ENCODE data around the gene RSPRY1.

Gene RSPRY1

DNA sequence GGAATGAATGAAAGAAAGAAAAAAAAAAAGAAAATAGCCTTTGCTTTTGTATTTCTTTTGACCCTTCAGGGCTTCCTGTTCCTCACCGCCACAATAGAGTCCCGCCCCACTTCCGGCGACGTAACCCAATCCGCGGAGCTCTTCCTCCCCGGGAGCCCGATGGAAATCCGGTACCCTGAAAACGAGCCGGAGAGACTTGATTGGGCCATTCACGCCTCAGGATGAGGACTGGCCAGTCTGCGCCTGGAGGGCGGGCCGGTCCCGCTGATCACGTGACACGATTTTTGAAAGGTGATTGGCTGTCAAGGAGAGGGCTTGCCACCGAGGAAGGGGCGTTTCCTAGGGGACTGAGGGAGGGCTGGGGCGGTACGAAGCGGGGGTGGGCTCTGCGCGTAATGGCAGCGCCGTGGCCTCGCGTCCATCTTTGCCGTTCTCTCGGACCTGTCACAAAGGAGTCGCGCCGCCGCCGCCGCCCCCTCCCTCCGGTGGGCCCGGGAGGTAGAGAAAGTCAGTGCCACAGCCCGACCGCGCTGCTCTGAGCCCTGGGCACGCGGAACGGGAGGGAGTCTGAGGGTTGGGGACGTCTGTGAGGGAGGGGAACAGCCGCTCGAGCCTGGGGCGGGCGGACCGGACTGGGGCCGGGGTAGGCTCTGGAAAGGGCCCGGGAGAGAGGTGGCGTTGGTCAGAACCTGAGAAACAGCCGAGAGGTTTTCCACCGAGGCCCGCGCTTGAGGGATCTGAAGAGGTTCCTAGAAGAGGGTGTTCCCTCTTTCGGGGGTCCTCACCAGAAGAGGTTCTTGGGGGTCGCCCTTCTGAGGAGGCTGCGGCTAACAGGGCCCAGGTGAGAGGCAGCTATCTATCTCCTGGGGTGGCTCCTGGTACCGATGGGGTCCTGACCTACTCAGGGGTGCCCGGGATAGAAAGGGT, at the start of gene RSPRY1, which contains the start of gene PSME3IP1:
TSS of gene RSPRY1 (plus strand) at position 385 of the 927 bp plus-strand sequence. CDS start 18,330 bp downstream, outside the sequence.
TSS of gene PSME3IP1 (minus strand) at position 95 of the 927 bp plus-strand sequence. CDS start 12,185 bp downstream, outside the sequence.
- FAIRE-seq, result peak; percentile 98
- DNase-seq (ENCODE audit: insufficient read length, low spot score), result peak; percentile 99

DNA sequence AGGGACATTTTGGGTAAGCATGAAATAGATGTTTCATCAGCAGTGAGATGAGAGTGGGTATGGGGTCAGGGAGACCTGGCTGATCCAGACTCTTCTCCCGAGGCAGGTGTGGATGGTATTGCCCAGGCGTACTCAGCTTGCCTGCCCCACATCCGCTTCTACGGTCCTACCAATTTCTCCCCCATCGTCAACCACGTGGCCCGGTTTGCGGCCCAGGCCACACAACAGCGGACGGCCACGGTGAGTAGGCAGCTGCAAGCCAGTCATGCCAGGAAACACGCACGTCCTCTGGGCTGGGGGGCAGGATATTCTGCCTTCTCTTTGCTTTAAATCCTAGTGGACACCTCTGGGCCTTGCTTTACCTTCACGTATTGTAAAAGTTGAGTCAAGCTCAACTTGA, 49.1 kb upstream of the RSPRY1 start:
- no peak for FAIRE-seq

DNA sequence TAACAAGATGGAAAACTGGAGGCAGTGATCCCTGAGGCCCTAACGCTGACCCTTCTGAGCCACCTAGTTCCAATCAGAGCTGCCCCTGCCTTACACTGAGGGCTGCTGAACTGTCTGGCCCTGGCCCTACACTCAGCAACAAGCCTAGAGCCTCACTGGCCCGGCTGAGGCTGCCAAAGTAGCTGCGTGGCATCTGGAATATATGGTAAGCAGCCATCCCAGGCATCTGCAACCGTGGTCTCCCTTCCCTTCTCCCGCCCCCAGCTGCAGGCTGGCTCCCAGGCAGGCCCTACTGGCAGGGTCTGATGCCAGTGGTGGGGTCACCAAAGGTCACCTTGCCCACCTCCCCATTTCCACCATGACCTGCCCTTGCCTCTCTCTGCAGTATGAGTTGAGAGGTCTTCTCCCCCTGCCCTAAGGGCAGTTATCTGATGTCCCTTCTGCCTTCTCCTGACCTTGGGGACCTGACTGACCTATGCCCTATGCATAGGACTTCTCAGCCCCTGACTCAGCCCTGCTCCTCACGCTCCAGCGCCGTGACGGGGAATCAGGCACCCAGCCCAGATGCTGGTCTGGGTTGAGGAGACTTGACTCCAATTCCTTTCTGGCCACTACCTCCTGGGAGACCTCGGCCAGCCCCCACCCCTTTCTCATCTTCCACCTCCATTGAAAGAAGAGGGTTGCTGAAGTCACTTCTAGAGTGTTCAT, 48.4 kb upstream of the RSPRY1 start:
- DNase-seq (ENCODE audit: insufficient read length, low spot score) (no peak), FAIRE-seq (no peak)

More for the DNA sequence above, 49.1 kb upstream of the RSPRY1 start:
- DNase-seq (ENCODE audit: insufficient read length, low spot score), result no peak

DNA sequence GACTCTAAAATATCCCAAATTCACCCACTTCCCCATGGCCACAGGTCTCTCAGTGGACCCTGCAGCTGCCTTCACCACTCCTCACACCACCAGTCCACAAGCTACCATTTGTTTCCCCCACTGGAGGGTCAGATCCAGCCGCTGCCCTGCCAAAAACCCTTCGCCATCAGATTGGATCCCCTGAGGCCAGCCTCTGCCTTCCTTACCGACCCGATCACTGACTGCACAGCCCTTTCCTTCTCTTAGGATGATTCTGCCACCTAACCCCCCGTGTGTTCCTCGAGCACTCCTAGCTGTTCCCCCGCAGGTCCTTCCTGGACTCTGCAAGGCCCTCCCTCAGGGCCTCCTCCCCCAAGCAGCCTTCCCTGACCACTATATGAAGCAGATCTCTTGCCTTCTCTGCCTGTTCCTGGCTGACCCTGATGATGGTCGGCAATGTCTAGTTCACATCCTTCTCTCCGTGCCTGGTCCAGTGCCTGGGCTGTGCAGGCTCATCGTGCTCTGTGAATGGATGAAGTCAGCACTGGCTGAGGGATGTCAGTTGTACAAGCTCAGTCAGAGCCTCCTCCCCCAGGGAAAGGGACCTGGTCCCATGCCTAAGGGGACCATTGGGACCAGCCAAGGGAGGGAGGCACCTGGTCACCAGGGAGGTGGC, 47.7 kb upstream of the RSPRY1 start:
- FAIRE-seq (no peak), DNase-seq (ENCODE audit: insufficient read length, low spot score) (no peak)

DNA sequence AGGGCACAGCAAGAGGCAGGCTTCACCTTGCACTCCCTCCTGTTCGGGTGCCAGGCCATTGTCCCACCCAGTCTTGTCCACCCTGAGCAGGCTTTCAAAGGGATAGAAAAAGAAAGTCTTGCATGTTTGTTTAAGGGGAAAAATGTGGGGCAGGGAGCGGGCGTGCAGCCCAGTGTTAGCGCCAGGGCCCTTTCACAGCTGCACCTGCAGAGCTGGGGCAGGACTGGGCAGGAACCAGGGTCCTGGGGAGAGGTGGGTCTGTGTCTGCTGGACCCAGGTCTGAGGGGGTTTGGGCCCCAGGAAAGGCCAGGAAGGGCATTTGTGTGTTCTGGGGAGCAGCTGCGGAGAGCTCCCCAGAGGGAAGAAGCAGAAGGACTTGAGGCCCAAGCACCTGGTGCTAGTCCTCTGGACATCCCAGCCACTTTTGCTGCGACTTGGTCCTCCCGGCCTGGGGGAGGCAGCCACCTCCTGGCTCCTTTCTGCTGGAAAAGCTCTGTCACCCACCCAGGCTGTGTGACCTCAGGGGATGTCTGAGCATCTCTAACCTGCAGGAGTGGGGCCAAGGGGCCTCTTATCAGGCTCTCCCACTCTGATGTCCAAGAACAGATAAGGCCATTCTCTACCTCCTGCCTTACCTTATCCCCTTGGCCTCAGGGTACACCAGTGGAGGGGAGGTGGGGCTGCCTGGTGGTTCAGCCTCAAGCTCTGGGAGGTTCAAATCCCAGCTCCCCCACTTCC, 45.0 kb upstream of the RSPRY1 start:
- no peak for DNase-seq (ENCODE audit: insufficient read length, low spot score)
- no peak for FAIRE-seq

DNA sequence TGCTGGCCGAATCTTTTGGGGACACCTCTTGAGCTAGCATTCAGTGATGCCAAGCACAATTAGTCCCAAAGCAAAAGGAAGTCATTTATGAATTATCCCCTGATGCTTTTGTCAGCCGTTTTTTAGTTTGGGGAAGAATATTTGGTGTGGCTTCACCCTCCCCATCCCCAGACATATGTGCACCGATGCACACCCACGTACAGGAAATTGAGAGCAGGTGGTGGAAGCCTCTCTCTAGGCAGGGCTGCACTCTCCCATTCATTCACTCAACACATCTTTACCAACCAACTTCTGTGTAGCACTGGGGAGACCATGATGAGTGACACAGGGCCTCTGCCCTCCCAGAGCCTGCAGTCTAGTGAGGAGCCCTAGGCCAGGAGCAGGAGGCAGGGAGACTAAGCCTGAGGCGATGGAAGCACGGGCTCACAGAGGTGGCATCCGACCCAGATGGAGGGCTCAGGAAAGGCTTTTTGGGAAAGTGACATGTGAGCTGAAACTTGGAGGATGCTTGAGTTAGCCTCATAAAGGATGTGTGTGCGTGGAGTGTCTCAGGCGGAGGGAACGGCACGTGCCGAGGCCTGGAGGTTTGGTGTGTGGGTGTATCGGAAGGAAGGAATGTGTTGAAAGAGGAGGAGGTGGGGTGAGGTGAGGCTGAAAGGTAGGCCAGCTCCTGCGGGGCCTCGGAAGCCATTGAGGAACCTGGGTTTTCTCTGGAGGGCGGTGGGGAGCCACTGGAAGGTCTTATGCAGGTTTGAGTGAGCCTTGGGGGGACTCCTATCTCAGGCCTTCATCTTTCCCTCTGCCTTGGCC, 44.1 kb upstream of the RSPRY1 start:
- FAIRE-seq, result no peak

DNA sequence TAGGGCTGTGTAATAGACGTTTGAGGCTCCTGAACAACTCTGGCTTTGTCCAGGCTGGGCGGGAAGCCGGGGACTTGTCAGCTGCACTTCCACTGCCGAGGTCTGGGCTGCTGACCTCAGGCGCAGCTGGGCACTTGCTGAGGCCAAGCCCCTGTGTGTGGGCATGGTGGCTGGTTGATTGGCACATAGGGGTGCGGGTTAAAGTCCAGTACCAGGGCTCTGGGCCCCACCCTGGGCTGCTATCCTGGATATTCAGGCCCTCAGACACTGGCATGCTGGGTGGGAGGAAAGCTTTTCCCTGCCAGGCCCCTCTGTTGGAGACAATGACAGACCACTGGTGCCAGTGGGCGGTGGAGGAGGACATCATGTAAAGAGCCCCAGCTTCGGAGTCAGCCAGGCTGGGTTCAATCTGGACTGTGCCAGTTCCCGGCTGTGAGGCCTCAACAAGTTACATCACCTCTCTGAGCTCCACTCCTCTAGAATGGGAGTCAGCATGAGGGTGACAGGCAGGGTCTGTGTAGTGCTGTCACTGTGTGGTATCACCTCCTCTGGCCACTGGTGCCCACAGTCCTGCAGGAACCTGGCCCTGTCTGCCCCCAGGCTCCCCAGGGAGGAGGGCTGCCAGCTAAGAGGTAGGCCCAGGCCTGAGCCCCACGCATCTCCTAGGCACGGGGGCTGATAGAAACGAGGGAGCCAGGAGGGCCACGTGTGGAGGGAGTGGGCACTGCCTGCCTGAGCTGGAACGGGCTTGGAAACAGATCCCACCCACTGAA, 42.8 kb upstream of the RSPRY1 start:
- DNase-seq (ENCODE audit: insufficient read length, low spot score), result no peak
- no peak for FAIRE-seq

More for the DNA sequence above, 44.1 kb upstream of the RSPRY1 start:
- no peak for DNase-seq (ENCODE audit: insufficient read length, low spot score)

DNA sequence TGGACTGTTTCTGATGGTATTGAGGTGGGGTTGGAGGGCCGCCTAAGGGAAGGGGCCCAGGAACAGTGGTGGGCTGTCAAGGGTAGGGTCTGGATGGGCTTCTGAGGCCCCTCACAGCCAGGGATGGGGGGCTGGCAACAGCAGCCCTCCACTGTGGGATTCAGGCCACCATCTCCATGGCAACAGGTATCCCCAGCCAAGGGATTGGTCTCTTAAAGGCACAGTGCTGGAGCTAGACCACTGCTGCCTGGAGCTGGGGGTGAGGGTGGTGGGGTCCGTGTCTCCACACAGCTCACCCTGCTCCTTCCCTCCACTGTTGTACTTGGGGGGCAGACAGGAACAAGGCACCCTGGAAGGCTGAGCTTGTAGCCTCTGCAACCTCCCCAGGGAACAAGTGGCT, 42.1 kb upstream of the RSPRY1 start:
- FAIRE-seq, result no peak

DNA sequence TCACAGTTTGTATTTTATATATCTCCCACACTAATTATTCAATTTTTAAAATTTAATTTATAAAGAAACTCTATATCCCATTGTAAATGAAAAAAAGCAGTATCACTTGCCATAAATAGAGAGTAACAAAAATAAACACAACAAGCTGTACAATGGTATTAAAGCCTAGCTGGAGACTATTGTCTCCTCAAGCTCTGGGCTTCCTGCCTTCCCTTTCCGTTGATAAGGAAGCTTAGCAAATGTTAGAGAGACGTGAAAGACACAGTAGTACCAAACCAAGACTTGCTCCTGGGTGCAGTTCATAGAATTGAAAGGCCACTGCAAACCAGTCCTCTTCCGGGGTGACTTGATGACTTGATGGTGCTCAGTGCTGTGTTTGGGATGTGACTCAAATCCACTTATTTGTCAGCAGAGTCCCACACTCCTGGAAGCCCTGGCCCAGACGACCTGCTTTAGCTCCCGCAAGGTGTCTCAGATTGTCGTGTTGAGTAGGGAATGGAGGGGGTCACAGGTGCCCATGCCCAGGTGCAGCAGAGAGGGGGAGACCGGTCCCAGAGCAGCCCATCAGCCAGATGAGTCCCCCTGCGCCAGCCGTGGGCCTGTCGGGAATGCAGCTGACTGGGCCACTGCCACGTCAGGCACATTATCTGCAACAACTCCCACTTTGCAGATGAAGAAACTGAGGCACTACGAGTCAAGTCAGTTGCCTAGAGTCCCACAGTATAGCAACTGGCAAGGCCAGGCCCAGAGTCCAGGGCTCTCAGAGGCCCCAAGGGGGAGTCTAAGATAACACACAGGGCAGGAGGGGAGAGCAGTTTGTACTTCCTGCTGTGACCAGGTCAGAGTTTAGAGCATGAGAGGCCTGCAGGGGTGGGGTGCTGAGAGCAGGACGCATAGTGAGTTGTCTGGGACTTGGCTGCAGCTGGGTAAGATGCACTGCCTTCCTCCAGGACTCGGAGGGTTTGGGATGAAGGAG, 40.8 kb upstream of the RSPRY1 start:
- no peak for DNase-seq (ENCODE audit: insufficient read length, low spot score)
- no peak for FAIRE-seq

More for the DNA sequence above, 42.1 kb upstream of the RSPRY1 start:
- DNase-seq (ENCODE audit: insufficient read length, low spot score), result no peak

DNA sequence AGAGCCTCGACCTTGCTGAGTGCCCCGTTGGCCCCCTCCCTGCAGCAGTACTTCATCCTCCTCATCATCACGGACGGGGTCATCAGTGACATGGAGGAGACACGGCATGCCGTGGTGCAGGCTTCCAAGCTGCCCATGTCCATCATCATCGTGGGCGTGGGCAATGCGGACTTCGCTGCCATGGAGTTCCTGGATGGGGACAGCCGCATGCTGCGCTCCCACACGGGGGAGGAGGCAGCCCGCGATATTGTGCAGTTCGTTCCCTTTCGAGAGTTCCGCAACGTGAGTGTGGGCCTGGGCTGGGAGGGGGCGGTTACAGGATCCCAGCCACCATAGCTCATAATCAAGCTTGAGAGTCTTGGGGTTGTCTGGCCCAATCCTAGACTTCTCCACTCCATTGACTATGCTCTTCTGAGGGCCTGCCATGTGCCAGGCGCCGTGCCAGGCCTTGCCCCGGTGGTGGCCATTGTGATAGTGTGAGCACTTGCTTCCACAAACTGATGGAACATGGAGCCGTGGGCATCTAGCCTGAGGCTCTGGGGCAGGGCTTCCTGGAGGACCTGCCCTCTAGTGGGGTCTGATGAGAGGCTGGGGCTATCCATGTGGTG, 40.0 kb upstream of the RSPRY1 start:
- DNase-seq (ENCODE audit: insufficient read length, low spot score), result no peak
- no peak for FAIRE-seq

DNA sequence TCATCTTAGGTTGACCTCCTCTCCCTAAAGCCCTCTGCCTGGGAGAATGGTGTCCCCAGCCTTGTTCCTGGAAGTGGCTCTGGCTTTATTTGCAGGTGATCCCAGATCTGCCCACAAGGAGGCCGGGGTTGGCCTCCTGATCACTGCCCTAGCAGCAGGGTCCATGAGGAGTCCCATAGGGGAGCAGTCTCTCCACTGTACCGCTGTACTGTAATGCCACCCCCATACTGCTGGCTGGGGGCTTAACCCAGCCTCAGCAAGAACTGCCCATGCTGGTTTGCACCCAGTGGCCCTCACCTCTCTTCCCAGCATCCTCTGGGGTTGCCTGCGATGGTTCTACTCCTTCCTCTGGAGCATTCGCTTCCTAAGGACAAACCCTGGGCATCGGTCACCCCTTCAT, 39.4 kb upstream of the RSPRY1 start:
- FAIRE-seq, result no peak
- no peak for DNase-seq (ENCODE audit: insufficient read length, low spot score)

DNA sequence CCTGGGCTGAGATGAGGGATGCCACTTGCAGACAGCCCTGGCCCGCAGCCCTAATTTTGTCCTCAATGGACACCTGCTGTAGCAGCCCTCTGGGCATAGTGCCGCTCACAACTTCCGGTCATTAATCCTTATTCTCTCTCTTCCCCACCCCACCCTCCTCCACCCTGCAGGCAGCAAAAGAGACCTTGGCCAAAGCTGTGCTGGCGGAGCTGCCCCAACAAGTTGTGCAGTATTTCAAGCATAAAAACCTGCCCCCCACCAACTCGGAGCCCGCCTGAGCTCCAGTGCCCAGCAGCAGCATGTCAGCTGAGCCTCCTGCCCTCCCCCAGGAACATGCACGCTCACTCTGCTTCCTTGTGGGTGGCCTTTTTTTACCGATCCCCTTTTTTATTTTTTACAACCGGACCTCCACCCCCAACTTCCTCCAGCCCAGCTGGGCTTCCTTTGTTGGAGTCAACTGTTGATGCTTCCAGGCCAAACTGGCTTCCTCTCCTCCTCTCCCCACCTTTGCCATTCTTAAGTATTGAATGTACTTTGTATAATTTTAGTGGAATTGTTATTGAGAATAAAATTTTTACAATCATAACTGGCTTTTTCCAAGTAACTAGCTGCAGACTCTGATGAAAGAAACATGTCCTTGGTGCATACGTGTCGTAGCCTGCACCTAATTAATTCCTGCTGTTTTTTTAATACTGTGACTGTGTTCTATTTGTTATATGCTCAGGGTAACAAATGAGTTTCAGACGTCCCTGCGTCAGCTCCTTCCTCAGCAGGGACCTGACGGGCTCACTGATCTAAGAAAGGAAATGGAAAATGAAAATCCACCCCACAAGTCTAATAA, 38.5 kb upstream of the RSPRY1 start:
- FAIRE-seq (no peak), DNase-seq (ENCODE audit: insufficient read length, low spot score) (no peak)

DNA sequence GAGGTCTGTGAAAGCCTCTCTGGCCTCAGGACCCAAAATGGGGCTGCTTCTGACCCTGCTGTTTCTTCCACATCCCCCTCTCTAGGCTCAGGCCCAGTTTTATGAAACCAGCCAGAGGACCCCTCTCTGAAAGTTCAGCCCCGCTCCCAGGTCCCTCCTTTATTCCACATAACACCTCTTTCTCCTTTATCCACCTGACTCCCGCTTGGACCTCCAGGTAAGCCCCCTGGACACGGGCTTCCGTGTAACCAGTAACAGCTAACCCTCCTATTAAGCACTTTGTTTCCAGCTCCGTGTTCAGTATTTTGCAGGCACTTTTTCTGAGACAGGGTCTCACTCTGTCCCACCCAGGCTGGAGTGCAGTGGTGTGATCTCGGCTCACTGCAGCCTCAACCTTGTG, 37.6 kb upstream of the RSPRY1 start:
- no peak for FAIRE-seq
- DNase-seq (ENCODE audit: insufficient read length, low spot score), result no peak

DNA sequence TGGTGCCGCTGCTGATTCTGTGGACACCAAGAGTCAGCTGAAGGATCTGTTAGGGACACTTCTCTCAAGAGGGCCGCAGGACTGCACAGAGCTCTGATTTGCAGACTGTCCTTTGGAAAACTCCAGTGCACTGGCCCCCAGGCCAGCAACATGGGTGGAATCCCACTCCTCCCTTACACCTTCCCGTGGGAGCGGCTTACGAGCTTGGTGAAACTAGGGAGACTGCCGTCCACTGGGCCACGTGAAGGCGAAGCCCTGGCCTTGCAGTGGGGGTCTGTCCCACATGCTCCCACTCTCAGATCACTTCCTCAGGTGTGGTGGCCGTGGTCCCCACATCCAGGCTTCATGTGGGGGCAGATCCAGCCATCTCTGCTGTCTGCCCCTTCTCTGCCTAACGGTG, 36.7 kb upstream of the RSPRY1 start:
- DNase-seq (ENCODE audit: insufficient read length, low spot score) (no peak), FAIRE-seq (no peak)

DNA sequence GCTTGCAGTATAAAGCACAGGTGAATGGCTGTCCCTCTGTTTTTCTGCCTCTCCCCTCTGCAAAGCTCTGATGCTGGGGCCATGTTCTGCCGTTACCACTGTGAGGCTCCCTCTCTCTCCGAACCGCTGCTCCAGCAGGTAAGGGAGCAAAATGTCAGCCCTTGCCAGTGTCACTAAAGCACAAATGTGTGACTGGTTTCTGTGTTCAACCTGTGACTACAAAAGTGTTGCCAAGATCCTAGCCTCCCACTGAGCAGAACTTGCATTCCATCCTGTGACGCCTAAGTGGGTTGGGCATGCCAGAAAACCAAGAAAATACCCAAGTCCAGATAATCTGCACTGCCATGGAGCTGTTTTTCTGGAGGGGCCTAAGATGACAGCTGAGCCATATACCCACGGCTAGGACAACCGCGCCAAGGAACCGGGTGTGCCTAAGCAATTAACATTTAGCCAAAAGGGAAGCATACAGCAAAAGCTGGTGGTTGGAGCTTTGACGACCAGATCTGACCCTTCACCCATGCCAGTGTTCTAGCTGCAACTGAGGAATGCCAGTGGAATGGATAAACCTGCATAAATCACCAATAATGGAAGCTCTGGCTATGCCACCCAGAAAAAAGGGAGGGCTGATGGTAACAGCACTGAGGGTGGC, 35.3 kb upstream of the RSPRY1 start:
- FAIRE-seq (no peak), DNase-seq (ENCODE audit: insufficient read length, low spot score) (no peak)

DNA sequence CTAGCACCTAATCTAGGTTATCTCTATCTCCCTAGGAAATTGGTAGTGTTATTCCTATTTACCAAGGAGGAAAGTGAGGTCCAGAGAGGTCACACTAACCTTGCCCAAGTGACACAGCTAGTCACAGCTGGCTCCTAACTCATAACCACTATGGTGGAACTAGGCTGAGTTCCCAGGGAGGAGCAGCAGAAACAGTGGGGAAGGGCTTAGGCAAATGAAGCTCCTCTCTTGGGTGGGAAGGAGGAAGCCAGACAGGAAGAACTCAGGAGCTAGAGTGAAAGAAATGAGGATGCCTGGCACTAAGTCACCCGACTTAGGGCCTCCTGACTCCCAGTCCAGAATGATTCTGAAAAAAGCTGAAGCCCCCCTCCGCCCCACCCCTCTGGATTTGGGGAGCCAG, 34.8 kb upstream of the RSPRY1 start:
- no peak for FAIRE-seq
- no peak for DNase-seq (ENCODE audit: insufficient read length, low spot score)

Measured in HTR-8/SVneo (cell line).